HepG2 (cell line): ENCODE results near the gene CEP120. TPM values are rescaled to one million over a fixed set of nuclear protein-coding genes. Genes with fewer than 3 reads are reported as not detected.

Experiments used
- ATAC-seq: fragments of 200-7000 bp; cut with Tn5 transposase; 3 replicates; pipeline ENCODE4 v1.9.1; 2020; ENCODE audit warnings: mild to moderate bottlenecking, moderate library complexity
- BruUV-seq: library from RNA; stranded (reverse); fragments of 400-500 nt; replicated peaks from 2 replicates; lab custom pipeline; 2021; lab: Mats Ljungman, UMichigan
- CTCF ChIA-PET: fragments of 300-600 bp; formaldehyde crosslinking; extraction: SDS; loops from one replicate; lab custom pipeline; 2021; ENCODE audit warnings: low total read pairs, inconsistent platforms, low intra/inter-chr PET ratio; lab: Yijun Ruan, JAX
- POLR2A ChIA-PET: fragments of 350-600 bp; sonication (Branson Sonifier 250); formaldehyde crosslinking; loops from one replicate; lab custom pipeline; 2020; ENCODE audit warnings: antibody characterized with exemption, inconsistent platforms; lab: Yijun Ruan, JAX
- DNase-seq: peaks from one replicate; pipeline ENCODE4 v3.0.0-alpha.2; 2015; ENCODE audit warnings: low spot score
- FAIRE-seq: peaks from 3 replicates; lab custom pipeline; 2011; peaks lifted over from hg19 to GRCh38; lab: Jason Lieb, UNC
- H2AFZ ChIP-seq: one replicate; pipeline ENCODE4 v1.6.1; 2011; ENCODE audit warnings: low read length, inconsistent platforms
- H3K27ac ChIP-seq: fragments of 300-600 bp; 3 replicates; pipeline ENCODE4 v1.8.0; 2011; ENCODE audit warnings: mixed run types, mild to moderate bottlenecking, mixed read lengths, low read length, inconsistent platforms; ENCODE audit not compliant: insufficient read depth; ENCODE audit errors: extremely low read length
- H3K27me3 ChIP-seq, 2 experiments: fragments of 200-600 bp in 1 of 2; 2 replicates in 1 of 2; 3 replicates in 1 of 2; pipeline versions ENCODE4 v1.6.0 to v1.8.0; 2011; ENCODE audit warnings: low read length in 2 of 2, mild to moderate bottlenecking in 2 of 2, moderate library complexity in 2 of 2, inconsistent platforms in 1 of 2; ENCODE audit not compliant: insufficient read depth in 2 of 2, control insufficient read depth in 1 of 2
- H3K36me3 ChIP-seq, 2 experiments: fragments of 200-600 bp in 1 of 2; replicated peaks in 1 of 2; 2 replicates in 1 of 2; 3 replicates in 1 of 2; pipeline versions ENCODE4 v1.5.1 to v1.8.0; 2011; ENCODE audit warnings: low read length in 2 of 2, inconsistent platforms in 1 of 2; ENCODE audit not compliant: insufficient read depth in 2 of 2, control insufficient read depth in 1 of 2
- H3K4me1 ChIP-seq: 2 replicates; pipeline ENCODE4 v1.5.1; 2012; ENCODE audit warnings: low read length, inconsistent platforms; ENCODE audit not compliant: insufficient read depth
- H3K4me2 ChIP-seq: 2 replicates; pipeline ENCODE4 v1.6.0; 2011; ENCODE audit warnings: low read depth, low read length, inconsistent platforms
- H3K4me3 ChIP-seq, 3 experiments: fragments of 200-600 bp in 1 of 3; sonication (generic), shearing (Covaris generic) in 1 of 3; replicated peaks in 1 of 3; 2 replicates each; pipeline ENCODE4 v1.5.1; 2011 to 2016; ENCODE audit warnings: low read length in 3 of 3, inconsistent platforms in 2 of 3, low read depth in 2 of 3, mild to moderate bottlenecking in 2 of 3, control low read depth in 1 of 3, mixed read lengths in 1 of 3; ENCODE audit not compliant: insufficient read depth in 1 of 3
- H3K79me2 ChIP-seq: one replicate; pipeline ENCODE4 v1.6.1; 2011; ENCODE audit warnings: low read length, inconsistent platforms; ENCODE audit not compliant: insufficient read depth
- H3K9ac ChIP-seq: 2 replicates; pipeline ENCODE4 v1.6.0; 2011; ENCODE audit warnings: mild to moderate bottlenecking, low read depth, low read length, inconsistent platforms; ENCODE audit not compliant: insufficient read depth
- H3K9me3 ChIP-seq: 2 replicates; pipeline ENCODE4 v1.5.1; 2012; ENCODE audit warnings: mild to moderate bottlenecking, low read length
- H4K20me1 ChIP-seq: 2 replicates; pipeline ENCODE4 v1.6.0; 2011; ENCODE audit warnings: inconsistent platforms, mild to moderate bottlenecking, low read length, moderate library complexity; ENCODE audit not compliant: insufficient read depth
- CENPT ChIP-seq: sonication (generic); formaldehyde crosslinking; IDR thresholded peaks from 2 replicates; pipeline ENCODE4 v1.8.0; 2022; ENCODE audit warnings: low read depth, mild to moderate bottlenecking, moderate library complexity, missing genetic modification reagents
- HDAC6 ChIP-seq: fragments of 200-600 bp; sonication (generic); IDR thresholded peaks from 2 replicates; pipeline ENCODE4 v1.7.0; 2017; ENCODE audit warnings: mild to moderate bottlenecking, antibody characterized with exemption, low read length, low read depth
- RBM39 ChIP-seq: fragments of 200-400 bp; formaldehyde crosslinking; IDR thresholded peaks from one replicate; pipeline ENCODE4 v1.6.1; 2018; ENCODE audit warnings: antibody characterized with exemption, mild to moderate bottlenecking, low read depth, low read length; ENCODE audit not compliant: poor library complexity, severe bottlenecking
- ZMAT3 ChIP-seq: sonication (generic); formaldehyde crosslinking; conservative IDR thresholded peaks from 2 replicates; pipeline ENCODE4 v1.7.0; 2021; ENCODE audit warnings: missing genetic modification reagents
- ZNF136 ChIP-seq: sonication (generic); formaldehyde crosslinking; IDR thresholded peaks from 2 replicates; pipeline ENCODE4 v1.8.1; 2022; ENCODE audit warnings: low read depth, mild to moderate bottlenecking, moderate library complexity, missing genetic modification reagents
- WGBS: methylation state at CpG from one replicate; pipeline ENCODE4 v1.1.6; 2017; ENCODE audit warnings: low lambda C conversion rate; 5-methylcytosine and 5-hydroxymethylcytosine counted together
- in situ Hi-C: cut with HindIII; loops from 2 replicates; pipeline ENCODE4 v1.10.0; 2017; ENCODE audit warnings: low pct_unique_long_range_greater_than_20kb; ENCODE audit not compliant: extremely low pct_ligation_motif_present
- intact Hi-C: fragments of 100-400 bp; cut with micrococcal nuclease; formaldehyde crosslinking; loops from one replicate; pipeline ENCODE4 v1.10.0; 2022; ENCODE audit not compliant: unreplicated experiment
- polyA plus RNA-seq, 8 experiments: library from polyadenylated mRNA; depleted of rRNA in 3 of 8; stranded (reverse) in 7 of 8; unstranded in 1 of 8; fragments of >200 nt; fragmentation: Illumina TruSeq in 4 of 8; extraction: Trizol in 4 of 8; gene quantifications; 2 replicates each; pipeline versions ENCODE4 v1.2.1 to v1.2.3, GENCODE V29; 2011 to 2016; ENCODE audit warnings: low read depth in 4 of 8, missing spikeins in 1 of 8, mixed read lengths in 1 of 8; ENCODE audit not compliant: insufficient read depth in 1 of 8
- total RNA-seq, 5 experiments: library from RNA; depleted of rRNA; stranded (reverse); fragments of >200 nt; fragmentation: Illumina TruSeq; extraction: Trizol; gene quantifications; 2 replicates each; pipeline ENCODE4 v1.2.3, GENCODE V29; 2016; ENCODE audit warnings: low read depth in 1 of 5
- TF ChIP-seq, protein P1 (sequence below): sonication (generic); formaldehyde crosslinking; IDR thresholded peaks from 2 replicates; pipeline ENCODE4 v1.4.0; 2020; ENCODE audit warnings: mild to moderate bottlenecking, missing genetic modification reagents
- TF ChIP-seq, protein P2 (sequence below): sonication (generic); formaldehyde crosslinking; IDR thresholded peaks from 2 replicates; pipeline ENCODE4 v1.4.0; 2020; ENCODE audit warnings: mild to moderate bottlenecking, missing genetic modification reagents
- TF ChIP-seq, protein P3 (sequence below): sonication (generic); formaldehyde crosslinking; IDR thresholded peaks from 2 replicates; pipeline ENCODE4 v1.8.1; 2023; ENCODE audit warnings: mild to moderate bottlenecking, moderate library complexity, missing genetic modification reagents
- TF ChIP-seq, protein P4 (sequence below): sonication (generic); formaldehyde crosslinking; IDR thresholded peaks from 2 replicates; pipeline ENCODE4 v1.4.0; 2020; ENCODE audit warnings: missing genetic modification reagents

CEP120 gene
- total and polyA plus RNA-seq, 2 of the 13 experiments (the other 11 are each of a cell fraction or from before 2014, with no cell fraction given): 8.0 to 14.7 TPM

DNA sequence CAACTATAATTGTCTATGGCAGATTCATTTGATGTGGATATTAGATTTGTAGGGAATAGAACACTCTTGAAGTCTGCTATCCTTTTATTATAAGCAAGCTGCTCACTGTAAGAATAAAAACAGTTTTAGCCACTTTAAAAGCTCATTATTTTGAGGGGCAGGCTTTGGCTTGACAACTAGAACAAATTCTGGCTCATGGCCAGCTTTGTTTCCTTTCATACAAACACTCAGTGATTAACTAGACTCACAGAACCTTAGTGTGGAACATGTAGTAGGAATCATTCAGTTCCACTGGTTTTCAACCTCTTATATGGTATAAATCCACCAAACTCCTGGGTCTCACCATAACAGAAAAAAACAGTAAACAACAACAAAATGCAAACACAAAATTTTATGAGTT lies 27.4 kb upstream of the CEP120 start (continued):
- TF ChIP-seq, protein P1, sequence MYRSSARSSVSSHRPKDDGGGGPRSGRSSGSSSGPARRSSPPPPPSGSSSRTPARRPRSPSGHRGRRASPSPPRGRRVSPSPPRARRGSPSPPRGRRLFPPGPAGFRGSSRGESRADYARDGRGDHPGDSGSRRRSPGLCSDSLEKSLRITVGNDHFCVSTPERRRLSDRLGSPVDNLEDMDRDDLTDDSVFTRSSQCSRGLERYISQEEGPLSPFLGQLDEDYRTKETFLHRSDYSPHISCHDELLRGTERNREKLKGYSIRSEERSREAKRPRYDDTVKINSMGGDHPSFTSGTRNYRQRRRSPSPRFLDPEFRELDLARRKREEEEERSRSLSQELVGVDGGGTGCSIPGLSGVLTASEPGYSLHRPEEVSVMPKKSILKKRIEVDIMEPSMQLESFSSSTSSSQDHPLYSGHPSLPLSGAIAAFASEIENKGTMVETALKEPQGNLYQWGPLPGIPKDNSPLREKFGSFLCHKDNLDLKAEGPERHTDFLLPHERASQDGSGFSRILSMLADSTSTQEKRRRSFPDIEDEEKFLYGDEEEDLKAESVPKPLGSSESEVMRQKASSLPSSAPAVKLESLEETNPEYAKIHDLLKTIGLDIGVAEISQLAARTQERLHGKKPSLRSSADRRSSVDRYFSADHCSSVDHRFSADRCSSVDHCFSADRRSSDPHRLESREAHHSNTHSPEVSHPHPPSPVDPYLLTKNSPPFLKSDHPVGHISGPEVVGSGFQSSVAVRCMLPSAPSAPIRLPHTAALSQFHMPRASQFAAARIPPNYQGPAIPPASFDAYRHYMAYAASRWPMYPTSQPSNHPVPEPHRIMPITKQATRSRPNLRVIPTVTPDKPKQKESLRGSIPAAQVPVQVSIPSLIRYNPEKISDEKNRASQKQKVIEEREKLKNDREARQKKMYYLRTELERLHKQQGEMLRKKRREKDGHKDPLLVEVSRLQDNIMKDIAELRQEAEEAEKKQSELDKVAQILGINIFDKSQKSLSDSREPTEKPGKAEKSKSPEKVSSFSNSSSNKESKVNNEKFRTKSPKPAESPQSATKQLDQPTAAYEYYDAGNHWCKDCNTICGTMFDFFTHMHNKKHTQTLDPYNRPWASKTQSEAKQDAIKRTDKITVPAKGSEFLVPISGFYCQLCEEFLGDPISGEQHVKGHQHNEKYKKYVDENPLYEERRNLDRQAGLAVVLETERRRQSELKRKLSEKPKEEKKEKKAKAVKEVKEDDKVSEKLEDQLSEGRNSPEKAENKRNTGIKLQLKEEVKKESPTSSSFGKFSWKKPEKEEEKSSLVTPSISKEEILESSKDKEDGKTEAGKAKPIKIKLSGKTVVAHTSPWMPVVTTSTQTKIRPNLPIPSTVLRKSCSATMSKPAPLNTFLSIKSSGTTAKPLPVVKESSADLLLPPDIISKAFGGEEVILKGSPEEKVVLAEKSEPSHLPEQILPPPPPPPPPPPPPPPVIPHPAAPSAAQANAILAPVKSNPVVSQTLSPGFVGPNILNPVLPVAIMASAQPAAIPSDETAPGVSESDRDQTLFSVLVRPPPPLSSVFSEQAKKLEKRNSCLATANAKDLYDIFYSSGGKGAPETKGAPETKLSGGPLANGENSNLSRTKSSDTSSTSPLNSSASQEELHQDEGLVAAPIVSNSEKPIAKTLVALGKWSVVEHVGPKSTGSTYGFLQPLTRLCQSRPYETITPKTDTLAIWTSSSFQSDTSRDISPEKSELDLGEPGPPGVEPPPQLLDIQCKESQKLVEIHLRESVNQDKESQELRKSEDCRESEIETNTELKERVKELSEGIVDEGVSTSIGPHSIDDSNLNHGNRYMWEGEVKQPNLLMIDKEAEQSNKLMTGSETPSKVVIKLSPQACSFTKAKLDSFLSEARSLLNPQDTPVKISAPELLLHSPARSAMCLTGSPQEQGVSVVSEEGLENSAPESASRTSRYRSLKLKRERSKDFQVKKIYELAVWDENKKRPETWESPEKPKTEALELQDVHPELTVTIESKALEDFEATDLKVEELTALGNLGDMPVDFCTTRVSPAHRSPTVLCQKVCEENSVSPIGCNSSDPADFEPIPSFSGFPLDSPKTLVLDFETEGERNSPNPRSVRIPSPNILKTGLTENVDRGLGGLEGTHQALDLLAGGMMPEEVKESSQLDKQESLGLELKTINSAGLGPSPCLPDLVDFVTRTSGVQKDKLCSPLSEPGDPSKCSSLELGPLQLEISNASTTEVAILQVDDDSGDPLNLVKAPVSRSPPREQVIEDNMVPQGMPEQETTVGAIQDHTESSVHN: no peak
- TF ChIP-seq, all 625 proteins: peak for 0

DNA sequence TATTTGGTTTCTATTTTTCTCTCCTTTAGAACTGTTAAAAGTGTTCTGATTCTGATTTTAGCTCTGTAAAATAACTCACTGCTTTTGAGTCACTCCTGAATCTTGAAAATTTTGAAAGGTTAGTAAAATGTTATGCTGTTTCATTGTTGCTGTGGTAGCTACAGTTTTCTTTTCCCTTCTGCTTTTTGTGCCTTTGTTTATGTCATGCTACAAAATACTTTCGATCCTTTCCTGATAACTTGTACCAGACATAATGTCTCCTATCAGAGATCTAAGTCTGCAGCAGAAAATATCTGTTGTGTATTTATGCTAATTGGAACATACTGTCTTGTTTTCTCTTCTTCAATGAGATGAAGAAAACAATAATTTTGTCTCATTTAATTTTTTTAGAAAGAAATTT lies 26.9 kb upstream of the CEP120 start:
- no peaks in the 10 kb centered on the region for H3K4me1 ChIP-seq
- H3K4me2 ChIP-seq: no peak overlapping the region
- no peak for FAIRE-seq
- no peaks in the 10 kb centered on the region for H3K27me3 ChIP-seq
- H3K9ac ChIP-seq: no peak overlapping the region
- no peaks in the 10 kb centered on the region for H3K36me3 ChIP-seq
- H3K9me3 ChIP-seq: no peaks in the 10 kb centered on the region
- intact Hi-C loops (no loop called here), in situ Hi-C loops (no loop called here)
- no peak overlapping the region for H3K4me3 ChIP-seq
- no peaks in the 10 kb centered on the region for H3K79me2 ChIP-seq
- no peak for ATAC-seq
- POLR2A ChIA-PET: no interaction called here
- CTCF ChIA-PET: no interaction called here
- no peak overlapping the region for H3K27ac ChIP-seq
- H2AFZ ChIP-seq: no peak overlapping the region
- BruUV-seq: no TSS peak
- no peak for DNase-seq
- no peaks in the 10 kb centered on the region for H4K20me1 ChIP-seq
- 67% methylated on average over 1 of the region's 1 CpG for WGBS
- TF ChIP-seq CENPT (CRISPR knock-in tag) (no peak), ZNF136 (no peak), RBM39 (no peak), ZMAT3 (CRISPR knock-in tag) (no peak), HDAC6 (no peak)
- TF ChIP-seq, protein P2, sequence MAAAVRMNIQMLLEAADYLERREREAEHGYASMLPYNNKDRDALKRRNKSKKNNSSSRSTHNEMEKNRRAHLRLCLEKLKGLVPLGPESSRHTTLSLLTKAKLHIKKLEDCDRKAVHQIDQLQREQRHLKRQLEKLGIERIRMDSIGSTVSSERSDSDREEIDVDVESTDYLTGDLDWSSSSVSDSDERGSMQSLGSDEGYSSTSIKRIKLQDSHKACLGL: no peak
- TF ChIP-seq, protein P3, sequence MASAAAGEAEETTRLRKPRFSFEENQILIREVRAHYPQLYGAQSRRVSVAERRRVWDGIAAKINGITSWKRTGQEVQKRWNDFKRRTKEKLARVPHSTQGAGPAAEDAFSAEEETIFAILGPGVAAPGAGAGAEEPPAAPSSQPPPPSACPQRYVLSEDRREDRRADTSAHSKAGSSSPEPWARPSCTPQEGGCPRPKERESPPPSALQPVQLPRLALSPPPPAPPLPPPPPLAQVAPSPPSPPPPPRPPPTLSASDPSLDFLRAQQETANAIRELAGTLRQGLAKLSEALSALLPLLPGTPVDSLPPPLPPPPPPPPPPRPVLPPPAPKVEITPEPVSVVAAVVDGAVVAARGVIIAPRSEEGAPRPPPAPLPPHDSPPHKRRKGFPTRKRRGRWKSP (CRISPR knock-in tag): no peak
- TF ChIP-seq, protein P4, sequence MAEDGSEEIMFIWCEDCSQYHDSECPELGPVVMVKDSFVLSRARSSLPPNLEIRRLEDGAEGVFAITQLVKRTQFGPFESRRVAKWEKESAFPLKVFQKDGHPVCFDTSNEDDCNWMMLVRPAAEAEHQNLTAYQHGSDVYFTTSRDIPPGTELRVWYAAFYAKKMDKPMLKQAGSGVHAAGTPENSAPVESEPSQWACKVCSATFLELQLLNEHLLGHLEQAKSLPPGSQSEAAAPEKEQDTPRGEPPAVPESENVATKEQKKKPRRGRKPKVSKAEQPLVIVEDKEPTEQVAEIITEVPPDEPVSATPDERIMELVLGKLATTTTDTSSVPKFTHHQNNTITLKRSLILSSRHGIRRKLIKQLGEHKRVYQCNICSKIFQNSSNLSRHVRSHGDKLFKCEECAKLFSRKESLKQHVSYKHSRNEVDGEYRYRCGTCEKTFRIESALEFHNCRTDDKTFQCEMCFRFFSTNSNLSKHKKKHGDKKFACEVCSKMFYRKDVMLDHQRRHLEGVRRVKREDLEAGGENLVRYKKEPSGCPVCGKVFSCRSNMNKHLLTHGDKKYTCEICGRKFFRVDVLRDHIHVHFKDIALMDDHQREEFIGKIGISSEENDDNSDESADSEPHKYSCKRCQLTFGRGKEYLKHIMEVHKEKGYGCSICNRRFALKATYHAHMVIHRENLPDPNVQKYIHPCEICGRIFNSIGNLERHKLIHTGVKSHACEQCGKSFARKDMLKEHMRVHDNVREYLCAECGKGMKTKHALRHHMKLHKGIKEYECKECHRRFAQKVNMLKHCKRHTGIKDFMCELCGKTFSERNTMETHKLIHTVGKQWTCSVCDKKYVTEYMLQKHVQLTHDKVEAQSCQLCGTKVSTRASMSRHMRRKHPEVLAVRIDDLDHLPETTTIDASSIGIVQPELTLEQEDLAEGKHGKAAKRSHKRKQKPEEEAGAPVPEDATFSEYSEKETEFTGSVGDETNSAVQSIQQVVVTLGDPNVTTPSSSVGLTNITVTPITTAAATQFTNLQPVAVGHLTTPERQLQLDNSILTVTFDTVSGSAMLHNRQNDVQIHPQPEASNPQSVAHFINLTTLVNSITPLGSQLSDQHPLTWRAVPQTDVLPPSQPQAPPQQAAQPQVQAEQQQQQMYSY (CRISPR knock-in tag): no peak
